OCI-LY7 (cell line): Measurements from ENCODE around the gene MKNK1.

Experiments used
- CTCF ChIP-seq: fragments of 200-600 bp; sonication (generic); conservative IDR thresholded peaks from 2 replicates; pipeline ENCODE4 v1.5.1; 2014; ENCODE audit warnings: mild to moderate bottlenecking, antibody characterized with exemption, low read length, moderate library complexity, mixed read lengths
- EZH2phosphoT487 ChIP-seq: fragments of 200-600 bp; sonication (generic); IDR thresholded peaks from 2 replicates; pipeline ENCODE4 v1.6.1; 2018; ENCODE audit warnings: low read depth, borderline replicate concordance, mild to moderate bottlenecking, mixed run types, antibody characterized with exemption, low read length, moderate library complexity, mixed read lengths

GRCh38 chr1:46639547-46639946 lies 35.5 kb upstream of the MKNK1 start:
- TF ChIP-seq CTCF = no peak
- no peak for TF ChIP-seq EZH2phosphoT487
